Non-pigmented ciliary epithelial cell (primary cell): ENCODE results near the gene ZFYVE28.
A peak's percentile ranks its signal among the peaks of the same experiment; 100 is the strongest.

Experiments used
- DNase-seq: peaks from one replicate; pipeline ENCODE4 v3.0.0-alpha.2; 2010; ENCODE audit warnings: low read depth

ZFYVE28 gene

DNA sequence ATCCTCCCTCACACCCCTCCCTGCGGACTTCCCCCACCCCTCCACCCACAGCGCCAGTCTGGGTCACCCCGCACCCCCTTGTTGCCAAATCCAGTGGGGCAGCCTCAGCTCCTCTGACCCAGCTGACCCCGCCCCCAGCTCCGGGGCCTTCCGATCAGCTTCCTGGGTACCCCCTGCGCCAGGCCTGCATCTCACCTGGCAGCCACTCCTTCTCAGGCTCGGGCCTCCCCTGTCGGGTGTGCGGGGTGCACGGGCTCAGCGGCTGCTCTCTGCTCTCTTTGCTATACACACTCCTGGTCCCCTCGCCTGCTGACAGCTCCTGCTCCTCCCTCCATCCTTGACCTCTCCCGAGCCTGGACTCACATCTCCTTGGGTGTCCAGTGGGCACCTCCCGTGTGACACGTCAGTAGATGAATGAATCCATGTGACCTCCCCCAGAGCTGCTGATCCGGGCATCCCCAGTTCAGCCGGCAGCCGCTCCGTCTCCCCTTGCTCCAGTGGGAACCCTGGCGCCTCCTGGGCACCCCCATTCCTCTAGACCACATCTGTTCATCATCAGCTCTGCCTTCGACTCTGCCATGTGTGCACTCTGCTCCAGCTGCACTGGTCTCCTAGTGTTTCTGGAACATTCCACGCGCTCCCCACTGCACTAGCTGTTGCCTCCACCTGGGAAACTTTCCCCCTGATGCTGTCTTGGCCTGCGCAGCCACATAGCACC is 10.2 kb upstream of the ZFYVE28 start:
- no peak for DNase-seq

- no peak for DNase-seq
Measured at GRCh38 chr4:2427383-2428334, 9.2 kb upstream of the ZFYVE28 start.

GRCh38 chr4:2426711-2427275 is 8.3 kb upstream of the ZFYVE28 start:
- no peak for DNase-seq

DNA sequence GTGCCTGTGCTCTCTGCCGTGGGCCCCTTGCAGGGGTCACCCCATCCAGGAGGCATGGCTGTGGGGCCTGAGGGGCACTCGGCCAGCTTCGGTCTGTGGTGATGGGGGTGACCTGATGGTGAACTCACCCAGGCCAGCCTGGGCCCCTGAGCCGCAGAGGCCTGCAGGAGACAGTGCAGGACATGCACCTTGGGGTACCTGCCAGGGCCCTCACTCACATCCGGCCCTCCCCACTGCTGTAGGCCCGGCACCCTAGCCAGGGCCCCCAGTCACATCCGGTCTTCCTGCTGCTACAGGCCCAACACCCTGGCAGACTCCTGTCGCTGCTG is 7.6 kb upstream of the ZFYVE28 start:
- DNase-seq = no peak

GRCh38 chr4:2425386-2426068 is 7.1 kb upstream of the ZFYVE28 start:
- no peak for DNase-seq

DNA sequence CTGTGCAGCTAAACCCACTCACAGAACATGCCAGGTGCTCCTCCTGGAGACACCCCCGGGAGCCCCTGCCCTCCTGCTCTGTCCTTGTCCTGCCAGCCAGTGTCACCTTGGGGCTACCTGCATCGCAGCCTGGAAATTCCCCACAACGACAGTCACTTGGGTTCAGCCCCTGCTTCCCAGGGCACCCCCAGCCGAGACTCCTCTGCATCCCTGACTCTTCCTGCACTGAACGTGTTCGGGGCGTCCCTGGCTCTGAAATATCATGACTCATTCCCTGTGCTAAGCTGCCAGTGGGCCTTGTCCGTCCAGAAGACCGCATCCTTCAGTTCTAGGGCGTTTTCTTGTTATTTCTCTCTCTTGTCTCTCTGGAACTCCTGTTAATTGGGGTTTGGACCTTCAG is 6.1 kb upstream of the ZFYVE28 start:
- DNase-seq = no peak

- no peak for DNase-seq
Measured at GRCh38 chr4:2423695-2424094, 5.2 kb upstream of the ZFYVE28 start.

DNA sequence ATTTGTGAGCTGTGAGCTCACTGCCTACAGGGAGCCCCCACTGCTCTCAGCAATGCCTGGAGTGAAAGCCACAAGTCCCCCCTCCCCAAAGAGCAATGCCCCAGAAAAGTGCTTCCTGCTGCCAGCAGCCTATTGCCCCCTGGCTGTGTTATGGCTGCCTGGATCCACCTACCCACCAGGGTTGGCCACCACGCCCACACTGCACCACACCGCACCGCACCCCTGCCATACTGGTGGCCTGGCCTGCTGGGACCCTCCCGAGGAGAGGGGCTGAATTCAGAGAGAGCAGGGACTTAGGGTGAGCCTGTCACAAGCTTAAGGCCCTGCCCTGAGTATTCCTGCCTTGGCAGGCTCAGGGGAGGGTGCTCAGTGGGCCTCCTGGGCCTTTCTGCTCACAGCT is 4.6 kb upstream of the ZFYVE28 start:
- DNase-seq = no peak

GRCh38 chr4:2421928-2422327 is 3.5 kb upstream of the ZFYVE28 start:
- no peak for DNase-seq

DNA sequence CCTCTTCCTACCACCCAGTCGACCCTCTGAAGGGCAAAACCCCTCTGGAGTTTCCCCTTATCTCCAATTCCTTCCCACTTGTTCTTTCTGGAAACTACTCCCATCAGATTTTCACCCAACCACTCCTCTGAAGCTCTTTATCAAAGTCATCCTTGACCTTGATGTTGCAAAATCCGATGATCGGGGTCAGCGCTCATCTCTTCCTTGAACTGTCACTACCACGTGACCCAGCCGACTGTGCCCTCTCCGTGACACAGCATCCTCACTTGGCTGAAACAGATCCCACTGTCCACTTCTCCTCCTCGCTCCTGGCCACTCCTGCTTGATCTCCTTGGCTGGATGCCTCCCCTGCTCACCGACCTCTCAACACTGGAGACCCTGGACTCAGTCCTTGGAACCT is 1.4 kb upstream of the ZFYVE28 start:
- no peak for DNase-seq

DNA sequence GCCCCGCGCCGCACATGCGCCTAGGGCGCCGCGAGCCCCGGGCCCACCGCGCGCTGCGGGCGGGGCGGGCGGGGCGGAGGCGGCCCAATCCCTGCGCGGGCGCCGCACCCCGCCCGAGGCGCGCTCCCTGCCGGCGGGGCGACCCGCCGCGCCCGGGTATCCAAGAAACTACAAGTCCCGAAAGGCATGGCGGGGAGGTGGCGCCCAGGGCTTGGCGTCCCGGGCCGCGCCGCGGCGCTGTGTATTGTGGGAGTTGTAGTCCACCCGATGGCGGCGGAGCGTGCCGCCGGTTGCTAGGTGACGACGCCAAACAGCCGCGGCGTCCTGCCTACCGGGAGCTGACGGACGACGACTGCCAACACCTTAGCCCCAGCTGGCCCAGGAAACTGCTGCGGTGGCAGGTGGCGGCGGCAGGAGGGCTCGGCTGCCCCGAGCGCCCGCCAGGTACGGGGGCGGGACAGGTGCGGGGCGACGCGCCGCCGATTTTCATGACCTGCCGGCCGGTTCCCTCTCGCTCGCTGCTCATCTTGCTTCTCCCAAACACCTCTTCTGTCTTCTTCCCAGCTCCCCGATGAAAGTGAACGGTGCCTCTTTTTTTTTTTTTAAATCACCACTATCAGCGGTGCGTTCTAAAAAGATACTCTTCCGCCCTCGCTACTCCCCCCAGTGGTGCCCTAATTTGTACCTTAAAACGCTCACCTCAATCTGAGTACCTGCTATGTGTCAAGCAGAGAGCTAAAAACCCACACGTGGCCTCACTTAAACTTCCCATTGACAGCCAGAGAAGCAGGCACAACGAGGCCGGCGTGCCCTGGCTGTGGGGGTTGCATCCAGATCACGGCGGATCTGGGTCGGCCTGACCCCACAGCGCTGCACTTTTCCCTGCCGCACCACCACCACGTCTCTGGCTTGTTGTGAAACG is 466 bp upstream of the ZFYVE28 start, which contains the start of gene CFAP99:
TSS of gene CFAP99 (plus strand) at position 306 of the 922 bp plus-strand sequence.
- peak; percentile 47 for DNase-seq

GRCh38 chr4:2417226-2417764 is 1.1 kb downstream of the ZFYVE28 start:
- no peak for DNase-seq

DNA sequence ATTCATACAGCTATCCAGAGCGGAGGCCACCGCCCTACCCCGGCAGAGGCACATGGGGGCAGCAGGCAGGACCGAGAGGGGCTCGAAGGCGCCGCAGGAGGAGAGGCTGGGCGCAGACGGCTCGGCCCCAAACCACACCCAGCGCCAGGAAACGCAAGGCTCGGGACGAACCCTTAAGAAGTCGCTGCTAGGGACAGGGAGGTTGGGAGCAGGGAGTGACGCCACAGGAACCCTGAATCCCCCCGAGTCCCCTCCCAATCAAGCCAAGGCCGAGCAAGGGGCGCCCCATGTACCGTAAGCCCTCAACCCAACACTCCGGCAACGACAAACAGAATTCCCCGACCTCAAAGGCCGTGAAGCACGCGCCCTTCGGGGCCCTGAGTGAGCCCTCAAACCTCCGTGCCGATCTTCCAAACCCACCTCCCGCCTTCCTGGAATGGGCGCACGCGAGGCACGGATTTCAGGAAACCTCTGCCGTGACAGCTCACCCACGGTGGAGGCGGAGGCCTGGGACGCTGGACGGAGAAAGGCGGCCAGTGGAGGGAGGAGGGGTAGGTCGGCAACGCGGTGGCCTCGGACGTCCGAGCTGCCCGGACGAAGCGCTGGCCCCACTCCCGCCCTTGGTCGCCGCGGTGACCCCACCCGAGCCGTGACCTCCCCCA is 1.8 kb downstream of the ZFYVE28 start:
- DNase-seq = no peak

DNA sequence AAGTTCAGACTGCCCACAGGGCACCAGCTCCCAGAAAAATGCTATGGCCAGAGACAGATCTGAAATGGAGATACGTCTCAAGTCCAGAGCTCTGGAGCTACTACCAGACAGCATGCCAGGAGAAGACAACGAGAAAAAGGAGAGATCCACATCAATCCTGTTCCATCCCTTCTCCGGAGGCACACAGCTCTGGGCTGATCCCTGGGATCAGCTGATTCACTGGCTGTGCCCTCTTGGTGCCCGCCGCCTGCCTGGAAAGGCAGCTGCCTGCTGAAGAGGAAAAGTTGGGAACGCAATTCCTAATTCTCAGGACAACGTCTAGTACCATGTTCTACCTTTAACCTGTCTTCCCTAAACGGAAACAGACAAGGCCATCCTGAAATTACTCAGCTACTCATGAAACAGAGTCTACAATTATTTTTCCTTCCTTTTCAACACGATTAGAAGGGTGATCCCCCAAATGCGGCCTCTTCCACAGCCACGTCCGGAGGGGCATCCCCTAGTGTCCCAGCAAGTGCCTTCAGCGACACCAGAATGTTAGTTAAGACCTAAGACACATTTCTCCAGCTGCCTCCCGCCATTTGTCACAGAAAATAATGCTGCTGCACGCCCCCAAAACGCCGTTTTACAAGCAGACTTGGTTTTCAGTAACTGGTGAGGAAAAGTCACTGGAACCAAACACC is 2.4 kb downstream of the ZFYVE28 start:
- no peak for DNase-seq

- no peak for DNase-seq
Measured at GRCh38 chr4:2415213-2415612, 3.2 kb downstream of the ZFYVE28 start.

GRCh38 chr4:2413821-2414610 is 4.4 kb downstream of the ZFYVE28 start:
- DNase-seq = no peak

DNA sequence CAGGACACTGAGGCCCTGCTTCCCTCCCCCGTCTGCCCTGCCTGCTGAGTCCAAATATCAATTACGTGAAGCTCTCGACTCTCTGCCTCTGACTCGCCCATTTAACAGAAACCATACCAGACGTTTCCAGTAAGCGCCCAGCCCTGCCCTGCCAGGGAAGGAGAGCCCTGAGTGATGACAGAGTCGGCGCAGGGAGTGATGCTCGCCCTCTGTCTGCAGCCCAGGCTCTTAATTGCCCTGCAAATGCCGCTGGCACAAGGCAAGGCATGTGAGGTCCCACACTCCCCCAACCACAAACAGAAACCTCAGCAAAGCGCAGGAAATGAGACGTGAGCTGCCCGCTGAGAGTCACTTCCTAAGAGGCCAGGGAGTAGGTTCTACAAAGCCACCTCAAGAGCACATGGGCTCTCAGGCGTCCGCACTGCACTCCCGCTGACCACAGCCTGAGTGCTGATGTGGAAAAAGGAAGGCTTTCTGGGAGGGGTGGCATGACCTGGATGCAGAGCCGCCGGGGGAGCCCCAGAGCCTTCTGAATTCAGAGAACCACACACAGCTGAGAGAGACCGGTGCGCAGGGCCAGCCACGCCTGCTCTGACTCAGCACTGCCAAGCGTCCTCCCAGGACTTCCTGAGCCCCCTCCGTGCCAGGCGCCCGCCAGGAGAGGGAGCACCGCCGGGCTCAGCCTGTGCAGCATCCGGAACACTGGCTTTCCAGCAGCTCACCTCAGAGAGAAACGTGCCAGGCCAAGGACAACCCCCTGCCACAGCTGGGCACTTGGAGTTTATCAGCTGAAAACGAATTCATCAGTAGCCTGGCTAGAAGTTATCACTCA is 5.3 kb downstream of the ZFYVE28 start:
- DNase-seq = peak; percentile 31

GRCh38 chr4:2412534-2412884 is 5.9 kb downstream of the ZFYVE28 start:
- DNase-seq = no peak
